Keratinocyte (primary cell): ENCODE measurements around the gene SERPINA1. TPM values are rescaled to one million over a fixed set of nuclear protein-coding genes. Genes with fewer than 3 reads are reported as not detected.
"Not testable (repeated sequence)": the region's sequence is repeated elsewhere in the genome, so short reads cannot be mapped to it uniquely, and the experiment has no call there.

Source experiments
- DNase-seq: peaks from one replicate; pipeline ENCODE4 v3.0.0-alpha.2; 2011; ENCODE audit warnings: low read depth, missing footprints, low spot score
- FAIRE-seq: peaks from 2 replicates; lab custom pipeline; 2011; peaks lifted over from hg19 to GRCh38; lab: Jason Lieb, UNC
- H2AFZ ChIP-seq: 2 replicates; pipeline ENCODE4 v1.6.0; 2012; ENCODE audit warnings: low read length, control low read depth, inconsistent platforms; ENCODE audit not compliant: control insufficient read depth
- H3K27ac ChIP-seq: 2 replicates; pipeline ENCODE4 v1.5.1; 2011; ENCODE audit warnings: low read length; ENCODE audit not compliant: control insufficient read depth, insufficient read depth
- H3K27me3 ChIP-seq: 3 replicates; pipeline ENCODE4 v1.6.0; 2011; ENCODE audit warnings: low read length; ENCODE audit not compliant: control insufficient read depth, insufficient read depth; ENCODE audit errors: extremely low read depth
- H3K36me3 ChIP-seq, 2 experiments: 2 replicates in 1 of 2; 3 replicates in 1 of 2; pipeline ENCODE4 v1.5.1; 2011; ENCODE audit warnings: low read length in 2 of 2, mild to moderate bottlenecking in 1 of 2; ENCODE audit not compliant: control insufficient read depth in 2 of 2, insufficient read depth in 2 of 2; ENCODE audit errors: extremely low read depth in 1 of 2
- H3K4me1 ChIP-seq: 3 replicates; pipeline ENCODE4 v1.5.1; 2011; ENCODE audit warnings: low read length; ENCODE audit not compliant: control insufficient read depth, insufficient read depth; ENCODE audit errors: extremely low read depth
- H3K4me2 ChIP-seq: 3 replicates; pipeline ENCODE4 v1.6.0; 2011; ENCODE audit warnings: low read depth, low read length; ENCODE audit not compliant: control insufficient read depth, insufficient read depth; ENCODE audit errors: extremely low read depth
- H3K4me3 ChIP-seq, 3 experiments: fragments of 200-600 bp in 1 of 3; sonication (generic) in 1 of 3; 2 replicates in 2 of 3; 3 replicates in 1 of 3; pipeline ENCODE4 v1.5.1; 2011 to 2016; ENCODE audit warnings: low read length in 3 of 3, mild to moderate bottlenecking in 3 of 3, control low read depth in 2 of 3, inconsistent platforms in 1 of 3, low read depth in 1 of 3, mixed read lengths in 1 of 3, mixed run types in 1 of 3, moderate library complexity in 1 of 3; ENCODE audit not compliant: control insufficient read depth in 2 of 3, insufficient read depth in 2 of 3; ENCODE audit errors: extremely low read depth in 1 of 3
- H3K79me2 ChIP-seq: 2 replicates; pipeline ENCODE4 v1.6.0; 2012; ENCODE audit warnings: low read length; ENCODE audit not compliant: control insufficient read depth, insufficient read depth
- H3K9ac ChIP-seq: 3 replicates; pipeline ENCODE4 v1.6.0; 2011; ENCODE audit warnings: low read length; ENCODE audit not compliant: control insufficient read depth, insufficient read depth; ENCODE audit errors: extremely low read depth
- H3K9me1 ChIP-seq: 3 replicates; pipeline ENCODE4 v1.6.0; 2011; ENCODE audit warnings: low read length; ENCODE audit not compliant: control insufficient read depth, insufficient read depth; ENCODE audit errors: extremely low read depth
- H3K9me3 ChIP-seq: 2 replicates; pipeline ENCODE4 v1.5.1; 2012; ENCODE audit warnings: low read depth, low read length; ENCODE audit not compliant: control insufficient read depth
- H4K20me1 ChIP-seq: 3 replicates; pipeline ENCODE4 v1.6.0; 2011; ENCODE audit warnings: low read length; ENCODE audit not compliant: control insufficient read depth, insufficient read depth; ENCODE audit errors: extremely low read depth
- CTCF ChIP-seq, 3 experiments: IDR thresholded peaks in 1 of 3; conservative IDR thresholded peaks in 1 of 3; optimal IDR thresholded peaks in 1 of 3; 2 replicates in 2 of 3; 3 replicates in 1 of 3; pipeline versions ENCODE3 to v1.5.1; 2011; ENCODE audit warnings: low read length in 3 of 3, mild to moderate bottlenecking in 3 of 3, moderate library complexity in 2 of 3, control low read depth in 1 of 3, inconsistent platforms in 1 of 3; ENCODE audit not compliant: insufficient read depth in 2 of 3; ENCODE audit errors: extremely low read depth in 1 of 3
- EZH2 ChIP-seq: IDR thresholded peaks from one replicate; pipeline ENCODE4 v1.6.1; 2012; ENCODE audit warnings: inconsistent platforms, mild to moderate bottlenecking, low read length, moderate library complexity
- dilution Hi-C: fragments of 300-500 bp; cut with MboI; formaldehyde crosslinking; loops from one replicate; pipeline ENCODE4 v1.7.0; 2020; ENCODE audit warnings: low sequenced_read_pairs; ENCODE audit not compliant: extremely low pct_ligation_motif_present
- polyA plus RNA-seq, 5 experiments: library from polyadenylated mRNA; depleted of rRNA in 3 of 5; stranded (reverse) in 3 of 5; stranded (forward) in 1 of 5; unstranded in 1 of 5; fragments of >200 nt; gene quantifications; 1 replicate in 1 of 5; 2 replicates in 3 of 5; 3 replicates in 1 of 5; pipeline versions ENCODE4 v1.2.1 to v1.2.3, GENCODE V29; 2011 to 2012; ENCODE audit warnings: missing spikeins in 2 of 5, low read depth in 1 of 5, low replicate concordance in 1 of 5

The SERPINA1 gene
- polyA plus RNA-seq, 1 donor (not counting 4 experiments of a cell fraction or from before 2014, with no cell fraction given) = 0.71 TPM

- no peak for FAIRE-seq
- no peaks in the 10 kb centered on the region for H4K20me1 ChIP-seq
- no peaks in the 10 kb centered on the region for H3K27me3 ChIP-seq
- no peaks in the 10 kb centered on the region for H3K4me1 ChIP-seq
- no peaks in the 10 kb centered on the region for H3K36me3 ChIP-seq
- H3K79me2 ChIP-seq = no peaks in the 10 kb centered on the region
- DNase-seq = no peak
- no peak overlapping the region for H3K4me3 ChIP-seq
- H2AFZ ChIP-seq = no peak overlapping the region
- dilution Hi-C loops = no loop called here
- no peak overlapping the region for H3K27ac ChIP-seq
- no peaks in the 10 kb centered on the region for H3K9me1 ChIP-seq
- TF ChIP-seq CTCF (optimal IDR thresholded peaks at IDR 0.05 in 1 of 3, IDR thresholded peaks at IDR 0.05 in 1 of 3, conservative IDR thresholded peaks at IDR 0.05 in 1 of 3; ENCODE audit: extremely low read depth in 1 of 3, insufficient read depth in 2 of 3, low read length in 3 of 3) = no peak
- no peak for TF ChIP-seq EZH2
- no peaks in the 10 kb centered on the region for H3K9me3 ChIP-seq
- no peak overlapping the region for H3K4me2 ChIP-seq
- no peak overlapping the region for H3K9ac ChIP-seq
Measured at GRCh38 chr14:94354638-94355185, 33.7 kb downstream of the SERPINA1 start.

- H3K4me2 ChIP-seq, H3K9me1 ChIP-seq, H4K20me1 ChIP-seq, H3K27ac ChIP-seq, H3K9me3 ChIP-seq, H3K36me3 ChIP-seq, H3K79me2 ChIP-seq, FAIRE-seq, H3K4me1 ChIP-seq, DNase-seq, dilution Hi-C loops, H3K4me3 ChIP-seq, H2AFZ ChIP-seq, H3K27me3 ChIP-seq, H3K9ac ChIP-seq: not testable (repeated sequence)
Measured at GRCh38 chr14:94354190-94354589, 34.2 kb downstream of the SERPINA1 start.

- TF ChIP-seq CTCF (optimal IDR thresholded peaks at IDR 0.05 in 1 of 3, IDR thresholded peaks at IDR 0.05 in 1 of 3, conservative IDR thresholded peaks at IDR 0.05 in 1 of 3; ENCODE audit: extremely low read depth in 1 of 3, insufficient read depth in 2 of 3, low read length in 3 of 3) = no peak
- no peak for TF ChIP-seq EZH2
- Histone ChIP-seq H3K4me3 (no peak overlapping the region), H3K4me1 (peaks cover 11% of the 10 kb centered on the region), H3K27ac (no peak overlapping the region), H3K9me1 (no peaks in the 10 kb centered on the region), H3K27me3 (peaks cover 8% of the 10 kb centered on the region), H3K4me2 (no peak overlapping the region), H3K9me3 (no peaks in the 10 kb centered on the region), H2AFZ (no peak overlapping the region), H3K79me2 (no peaks in the 10 kb centered on the region), H4K20me1 (no peaks in the 10 kb centered on the region), H3K9ac (no peak overlapping the region), H3K36me3 (no peaks in the 10 kb centered on the region)
- no peak for DNase-seq
- no peak for FAIRE-seq
- dilution Hi-C loops = no loop called here
Measured at GRCh38 chr14:94349276-94349675, 39.1 kb downstream of the SERPINA1 start.
